Inferior parietal cortex (tissue), 1 donor: Measurements from ENCODE around the gene PRELID1.
"Not testable (repeated sequence)": the region's sequence is repeated elsewhere in the genome, so short reads cannot be mapped to it uniquely, and the experiment has no call there.

Source experiments
- DNase-seq: peaks from one replicate; pipeline ENCODE4 v3.0.0-alpha.2; 2016; ENCODE audit errors: extremely low spot score

Gene PRELID1

DNA sequence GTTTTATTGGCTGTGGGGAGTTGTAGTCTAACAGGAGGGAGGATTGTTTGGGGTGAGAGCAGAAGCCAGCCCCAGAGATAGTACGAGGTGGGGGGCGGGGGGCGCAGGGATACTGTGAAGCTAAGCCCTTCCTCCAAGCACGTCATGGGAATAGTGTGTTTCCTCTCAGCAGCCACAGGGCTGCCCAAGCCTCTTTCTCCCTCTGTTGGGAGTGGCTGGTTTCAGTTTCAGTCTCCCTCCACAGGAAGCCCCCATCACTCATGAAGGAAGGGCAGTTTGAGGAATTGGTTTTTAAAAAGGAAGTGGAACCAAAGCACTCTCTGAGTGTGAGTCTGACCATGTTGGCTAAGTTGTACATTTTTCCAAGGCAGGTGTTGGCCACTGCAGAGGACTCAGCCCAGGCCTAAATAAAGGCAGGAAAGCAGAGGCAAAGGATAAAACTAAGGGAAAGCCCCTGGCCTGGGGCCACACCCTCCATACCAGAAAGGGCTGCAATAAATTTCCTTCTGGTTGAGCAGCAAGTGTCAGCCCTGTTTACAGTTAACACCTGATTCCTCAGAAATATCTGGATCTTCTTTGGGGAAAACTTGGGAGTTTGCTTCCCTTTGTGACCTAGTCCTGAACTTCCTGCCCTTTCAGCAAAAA, 3.2 kb upstream of the PRELID1 start:
- peak; percentile 34 for DNase-seq

DNA sequence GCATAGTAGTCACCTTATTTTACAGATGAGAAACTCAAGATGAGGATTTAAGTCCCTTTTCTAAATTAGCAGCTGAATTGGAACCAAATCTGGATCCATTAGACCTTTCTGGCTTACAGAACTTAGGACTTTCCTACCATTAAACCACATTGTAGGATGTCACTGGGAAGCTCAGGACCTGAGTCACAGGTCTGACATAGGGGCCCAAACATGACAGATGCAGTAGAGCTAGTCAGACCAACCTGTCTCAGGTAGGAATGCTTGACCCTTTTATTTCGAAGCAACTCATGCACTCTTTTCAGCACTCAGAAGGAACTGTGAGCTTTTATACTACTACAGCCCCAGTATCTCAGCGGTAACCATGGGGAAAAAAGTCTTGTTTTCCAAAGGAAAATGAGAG, 2.6 kb upstream of the PRELID1 start:
- no peak for DNase-seq

DNA sequence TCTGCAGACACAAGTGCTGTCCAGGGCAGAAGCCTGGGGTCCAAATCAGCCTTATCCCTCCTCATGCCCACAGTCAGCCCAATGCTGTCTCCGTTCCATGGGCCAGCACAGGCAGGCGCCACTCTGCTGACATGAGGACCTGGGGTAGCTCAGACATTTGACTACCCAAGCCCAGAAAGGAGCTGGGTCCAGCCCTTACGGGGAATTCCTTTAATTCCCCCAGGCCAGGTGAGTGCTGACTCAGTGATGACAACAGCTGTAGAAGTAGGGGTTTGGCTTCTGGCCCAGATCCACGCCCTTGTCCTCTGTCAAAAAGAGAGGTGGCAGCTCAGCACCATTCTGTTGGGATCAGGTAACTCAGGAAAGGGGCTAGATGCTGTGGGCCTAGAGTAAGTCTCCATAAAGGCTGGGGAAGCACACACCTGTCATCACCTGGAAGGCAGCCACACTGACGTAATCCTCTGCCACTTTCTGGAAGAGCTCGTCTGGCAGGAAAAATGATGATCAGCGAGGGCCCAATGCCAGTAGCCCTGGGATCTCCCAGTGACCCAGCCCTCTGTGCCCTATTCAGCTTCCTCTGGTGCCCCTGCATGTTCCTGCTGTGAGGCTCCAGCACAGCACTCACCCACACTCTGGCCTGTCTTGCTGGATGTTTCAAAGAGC, 2.0 kb upstream of the PRELID1 start:
- no peak for DNase-seq

DNA sequence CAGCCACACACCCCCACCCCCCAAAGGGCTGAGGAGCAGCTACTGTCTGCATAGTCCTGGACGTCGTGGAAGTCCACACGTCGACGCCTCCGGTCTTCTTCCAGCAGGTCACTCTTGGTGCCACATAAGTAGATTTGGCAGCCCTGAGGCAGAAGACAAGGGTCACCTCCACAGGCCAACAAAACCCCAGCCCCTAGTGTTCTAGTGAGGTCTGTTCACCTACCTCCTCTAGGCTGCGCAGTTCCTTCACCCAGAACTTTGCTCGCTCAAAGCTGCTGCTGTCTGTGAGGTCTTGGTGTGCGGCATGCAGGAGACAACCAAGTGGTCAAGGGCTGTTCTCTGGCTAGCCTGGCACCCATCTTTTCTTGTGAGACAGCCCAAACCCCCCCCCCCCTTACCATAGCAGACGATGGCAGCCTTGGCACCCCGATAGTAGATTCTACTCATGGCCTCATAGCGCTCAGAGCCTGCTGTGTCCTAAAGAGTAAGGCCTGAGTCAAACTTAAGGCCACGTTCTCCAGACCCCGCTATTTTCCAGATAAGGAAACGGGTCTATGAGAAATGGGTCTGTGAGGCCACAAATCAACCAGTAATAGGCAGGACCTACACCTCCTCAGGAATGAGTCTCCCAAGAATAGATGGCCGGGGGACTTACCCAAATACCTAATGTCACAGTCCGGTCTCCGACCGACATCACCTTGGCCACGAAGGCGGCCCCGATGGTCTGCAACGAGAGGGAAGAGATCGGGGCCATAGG, 1.1 kb upstream of the PRELID1 start:
- no peak for DNase-seq

DNA sequence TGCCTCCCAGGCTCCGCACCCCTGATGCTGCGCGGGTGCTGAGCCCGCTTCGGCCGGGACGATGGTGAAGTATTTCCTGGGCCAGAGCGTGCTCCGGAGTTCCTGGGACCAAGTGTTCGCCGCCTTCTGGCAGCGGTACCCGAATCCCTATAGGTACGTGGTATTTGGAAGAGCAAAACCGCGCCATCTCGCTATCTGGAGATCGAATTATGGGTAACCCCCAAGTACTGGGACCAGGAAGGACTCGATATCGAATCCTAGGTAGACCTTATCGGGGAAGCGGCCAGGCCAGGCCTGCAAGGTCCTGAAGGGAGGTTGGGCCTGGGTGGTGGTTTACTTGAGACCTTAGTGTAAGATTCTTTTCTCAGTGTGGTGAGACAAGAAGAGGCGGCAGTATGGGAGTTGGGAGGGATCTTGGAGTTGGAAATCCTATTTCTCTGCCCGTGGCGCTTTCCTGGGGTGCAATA, 359 bp downstream of the PRELID1 start:
- no peak for DNase-seq

DNA sequence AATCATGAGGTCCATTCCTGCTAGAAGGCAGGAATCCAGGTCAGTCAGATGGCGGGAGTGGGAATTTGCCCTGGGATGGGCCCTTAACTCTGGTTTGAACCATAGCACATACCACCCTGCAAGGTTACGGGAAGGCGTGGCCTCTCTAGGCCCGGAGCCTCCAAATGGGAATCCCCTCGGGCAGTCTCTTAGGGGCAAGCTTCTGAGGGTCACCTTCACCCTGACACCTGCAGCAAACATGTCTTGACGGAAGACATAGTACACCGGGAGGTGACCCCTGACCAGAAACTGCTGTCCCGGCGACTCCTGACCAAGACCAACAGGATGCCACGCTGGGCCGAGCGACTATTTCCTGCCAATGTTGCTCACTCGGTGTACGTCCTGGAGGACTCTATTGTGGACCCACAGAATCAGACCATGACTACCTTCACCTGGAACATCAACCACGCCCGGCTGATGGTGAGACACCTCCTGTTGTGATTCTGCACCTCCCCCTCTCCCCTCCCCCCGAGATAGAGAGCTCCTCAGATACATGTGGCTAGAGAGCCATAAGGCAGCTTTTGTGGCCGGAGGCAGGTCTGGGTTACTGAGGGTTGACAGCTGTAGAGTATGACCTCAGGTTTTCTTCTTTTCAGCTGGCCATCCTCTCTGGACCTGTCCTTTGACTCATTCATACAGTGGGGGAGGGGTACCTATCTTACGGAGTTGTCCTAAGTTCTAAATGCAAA, 957 bp downstream of the PRELID1 start:
- DNase-seq: no peak

DNA sequence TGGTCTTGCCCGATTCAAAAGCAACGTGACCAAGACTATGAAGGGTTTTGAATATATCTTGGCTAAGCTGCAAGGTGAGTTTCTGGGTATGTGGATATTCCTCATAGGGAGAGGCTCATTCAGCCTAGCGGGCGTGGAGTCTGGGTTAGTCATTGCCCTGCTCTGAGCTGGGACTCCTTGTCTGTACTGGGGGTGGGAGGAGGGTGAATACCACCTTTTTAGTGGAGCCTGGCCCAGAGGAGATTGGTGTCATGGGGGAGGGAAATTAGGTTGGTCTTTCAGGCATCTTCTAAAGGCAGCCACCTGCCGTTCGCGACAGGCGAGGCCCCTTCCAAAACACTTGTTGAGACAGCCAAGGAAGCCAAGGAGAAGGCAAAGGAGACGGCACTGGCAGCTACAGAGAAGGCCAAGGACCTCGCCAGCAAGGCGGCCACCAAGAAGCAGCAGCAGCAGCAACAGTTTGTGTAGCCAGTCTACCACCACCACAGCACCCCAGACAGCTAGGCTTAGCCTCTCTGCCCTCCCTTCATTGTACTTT, 2.6 kb downstream of the PRELID1 start:
- not testable (repeated sequence) for DNase-seq

DNA sequence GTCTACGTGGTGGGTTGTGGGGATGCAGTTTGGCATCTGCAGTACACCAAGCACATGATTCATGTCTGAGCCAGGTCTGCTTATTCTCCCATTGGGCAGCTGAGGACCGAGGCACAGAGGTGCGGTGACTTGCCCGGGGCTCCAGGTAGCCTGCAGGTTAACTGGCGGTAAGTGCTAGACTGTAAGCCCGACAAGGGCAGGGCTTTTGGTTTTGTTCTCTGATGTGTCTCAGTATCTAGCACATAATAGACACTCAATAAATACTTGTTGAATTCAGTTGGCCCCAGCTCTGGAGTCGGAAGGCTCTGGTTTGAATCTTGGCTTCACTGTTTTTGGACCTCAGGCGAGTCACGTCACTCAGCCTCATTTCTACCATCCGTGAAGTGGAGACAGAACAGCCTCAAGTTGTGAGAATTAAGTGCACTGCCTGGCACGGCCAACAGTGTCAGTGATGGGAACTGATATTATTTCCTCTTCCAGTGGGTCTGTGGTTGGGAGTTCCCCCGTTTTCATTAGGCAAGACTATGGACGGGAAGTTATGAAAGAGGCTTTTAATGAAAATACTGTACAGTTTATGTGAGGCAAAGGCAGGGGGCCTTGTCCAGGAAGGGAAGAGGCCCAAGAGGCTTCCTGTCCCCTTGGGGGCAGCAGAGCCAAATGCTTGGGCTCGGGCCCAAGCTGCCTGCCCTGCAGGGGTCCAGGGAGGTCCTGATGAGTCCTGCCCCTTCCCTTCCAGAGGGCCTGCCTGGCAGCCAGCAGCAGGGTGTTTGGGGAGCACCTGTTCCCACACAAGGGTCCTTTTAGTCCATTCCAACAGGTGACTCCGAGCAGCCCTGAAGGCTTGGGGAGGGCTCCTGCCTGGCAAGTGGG, 3.3 kb downstream of the PRELID1 start:
- DNase-seq: no peak

DNA sequence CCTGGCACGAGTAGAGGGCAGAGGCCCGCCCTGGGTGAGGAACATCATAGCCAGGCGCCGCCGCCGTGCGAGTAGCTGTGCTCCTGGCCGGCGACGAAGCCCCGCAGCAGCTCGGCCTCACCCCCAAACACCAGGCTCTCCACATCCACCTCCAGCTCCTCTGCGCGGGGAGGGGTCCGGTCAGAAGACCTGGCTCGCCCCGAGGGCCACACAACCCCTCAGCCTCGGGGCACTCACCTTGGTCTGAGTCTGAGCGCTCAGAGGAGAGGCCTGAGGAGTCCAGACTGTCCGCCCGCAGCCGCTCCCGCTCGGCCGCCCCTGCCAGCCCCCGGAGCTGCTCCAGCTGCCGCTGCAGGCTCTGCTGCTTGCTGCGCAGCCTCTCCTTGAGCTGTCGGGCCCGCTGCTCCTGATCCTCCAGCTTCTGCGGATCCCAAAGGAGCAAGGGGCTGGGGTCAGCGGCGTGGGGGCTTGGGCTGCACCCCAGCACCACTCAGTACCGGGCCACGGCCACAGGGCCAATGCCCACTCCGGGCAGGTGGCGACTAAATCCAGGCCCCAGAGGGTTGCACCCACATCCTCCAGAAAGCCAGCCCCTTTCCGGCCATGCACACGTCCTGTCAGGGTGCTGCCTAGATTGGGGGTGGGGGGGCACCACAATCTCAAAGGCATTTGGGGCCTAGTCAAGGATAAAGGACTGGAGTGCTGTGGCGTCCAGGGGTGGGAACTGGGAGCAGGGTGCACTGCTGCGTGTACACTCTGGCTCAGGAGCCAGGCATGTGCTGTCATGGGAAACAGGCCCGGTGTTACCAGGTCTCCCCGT, 4.2 kb downstream of the PRELID1 start:
- DNase-seq: no peak

DNA sequence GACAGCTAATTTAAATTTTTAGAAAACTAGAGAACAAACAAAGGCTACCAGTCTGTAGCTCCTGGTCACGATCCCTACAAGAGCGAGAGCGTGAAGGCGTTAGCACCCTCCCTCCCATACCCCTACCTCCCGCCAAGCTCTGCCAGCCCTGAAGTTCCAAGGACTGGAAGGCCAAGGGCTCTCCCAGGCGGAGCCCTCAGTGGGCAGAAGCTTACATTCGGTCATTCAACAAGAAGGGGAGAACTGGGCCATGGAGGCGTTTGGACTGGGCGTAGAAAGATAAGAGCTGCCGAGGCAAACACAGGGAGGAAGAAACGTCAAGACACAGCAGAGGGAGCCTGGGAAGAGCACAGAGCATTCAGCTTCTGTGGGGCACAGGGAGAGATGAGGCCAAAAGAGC, 5.1 kb downstream of the PRELID1 start:
- DNase-seq: no peak

DNA sequence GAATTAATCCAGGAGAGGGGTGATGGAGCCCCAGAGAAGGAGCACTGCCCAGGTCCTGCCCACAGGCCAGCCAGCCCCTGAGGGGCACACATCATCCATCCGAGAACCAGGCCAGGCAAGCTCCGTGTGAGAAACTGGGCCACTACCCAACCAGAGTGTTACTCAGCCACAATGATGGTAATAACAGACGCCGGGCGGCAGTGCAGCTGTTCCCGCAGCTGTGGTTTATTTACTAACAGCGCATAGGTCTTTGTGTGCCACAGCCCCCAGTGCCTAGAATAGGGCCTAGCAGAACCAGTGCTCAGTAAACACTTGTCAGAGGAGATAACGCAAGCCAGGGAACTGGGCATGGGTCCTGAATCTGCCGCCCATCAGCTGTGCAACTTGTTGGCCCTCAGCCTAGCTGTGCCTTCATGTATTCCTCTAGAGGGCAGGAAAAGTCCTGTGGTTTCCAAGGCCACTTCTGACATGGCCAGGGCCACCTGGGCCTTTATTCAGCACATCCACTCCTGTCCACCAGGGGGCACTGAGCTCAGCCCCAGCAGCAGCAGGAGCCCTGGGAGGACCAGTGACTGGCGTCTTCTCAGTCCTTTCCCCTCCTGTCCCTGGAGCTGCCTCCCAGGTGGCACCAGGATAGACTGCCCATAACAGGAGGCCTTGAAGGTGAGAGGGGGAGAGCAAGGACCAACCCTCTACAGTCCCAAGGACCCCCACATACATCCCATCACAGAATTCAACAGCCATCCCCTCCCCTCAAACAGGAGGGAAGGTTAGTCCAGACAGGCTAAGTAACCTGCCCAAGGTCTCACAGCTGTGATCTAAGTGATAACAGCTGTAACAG, 6.0 kb downstream of the PRELID1 start:
- peak; percentile 54 for DNase-seq

DNA sequence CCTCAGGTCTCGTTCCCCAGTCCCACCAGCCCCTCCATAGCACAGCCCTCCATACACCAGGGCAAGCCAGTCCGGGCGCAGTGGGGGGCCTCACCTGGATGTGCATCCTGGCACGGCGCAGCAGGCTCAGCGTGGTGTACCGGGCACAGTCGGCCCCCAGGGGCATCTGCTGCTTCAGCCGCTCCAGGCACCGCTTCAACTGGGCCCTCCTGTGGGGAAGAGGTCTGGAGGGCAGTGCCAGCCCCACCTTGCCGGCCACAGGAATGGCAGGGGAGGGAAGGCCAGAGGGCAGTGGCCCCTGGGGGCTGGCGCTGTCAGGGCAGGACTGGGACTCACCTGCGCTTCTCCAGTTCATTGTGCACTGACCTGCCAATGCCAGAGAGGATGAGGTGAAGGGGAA, 6.7 kb downstream of the PRELID1 start:
- no peak for DNase-seq

DNA sequence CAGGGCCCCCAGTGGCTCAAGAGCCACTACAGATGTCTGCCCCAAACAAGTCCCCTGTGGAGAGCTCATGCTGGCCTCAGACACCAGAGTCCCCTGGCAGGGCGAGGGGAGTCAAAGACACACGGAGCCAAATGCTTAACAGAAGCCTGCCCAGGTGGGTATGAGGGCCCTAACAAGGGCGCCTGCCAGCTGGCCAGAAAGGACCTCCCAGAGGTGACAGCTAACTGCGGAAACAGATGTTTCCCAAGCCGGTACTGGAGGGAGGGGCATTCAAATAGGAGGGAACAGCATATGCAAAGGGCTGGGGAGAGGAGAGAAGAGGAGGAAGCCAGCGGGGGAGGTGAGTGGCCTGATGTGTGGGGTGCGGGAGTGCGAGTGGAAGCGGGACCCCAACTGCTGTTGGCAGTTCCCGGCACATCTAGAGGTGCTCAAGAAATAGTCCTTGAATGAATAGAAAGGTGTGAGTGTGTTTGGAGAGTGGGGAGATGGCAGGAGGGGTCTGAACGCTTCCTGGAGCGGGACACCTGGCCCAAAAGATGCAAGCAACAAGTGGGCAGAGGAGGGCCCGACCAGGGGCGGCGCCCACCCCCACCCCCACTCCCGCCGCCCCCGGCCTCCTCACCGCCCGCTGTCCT, 7.3 kb downstream of the PRELID1 start:
- DNase-seq: no peak

DNA sequence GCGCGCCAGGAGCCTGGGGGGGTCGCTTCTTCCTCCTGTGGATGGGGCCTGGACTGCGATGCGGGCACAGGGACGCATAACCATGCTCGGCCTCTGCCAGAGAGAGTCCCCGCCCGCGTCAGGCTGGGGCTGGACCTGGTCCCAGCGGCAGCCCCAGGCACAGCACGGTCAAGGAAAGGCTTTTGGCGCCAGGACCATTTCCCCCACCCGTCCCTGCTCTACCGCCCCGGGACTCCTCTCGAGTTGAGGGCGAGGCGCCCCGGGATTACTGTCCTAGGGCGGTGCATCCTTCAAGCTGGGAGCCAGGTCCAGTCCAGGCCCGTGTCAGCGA, 7.8 kb downstream of the PRELID1 start:
- DNase-seq: no peak

DNA sequence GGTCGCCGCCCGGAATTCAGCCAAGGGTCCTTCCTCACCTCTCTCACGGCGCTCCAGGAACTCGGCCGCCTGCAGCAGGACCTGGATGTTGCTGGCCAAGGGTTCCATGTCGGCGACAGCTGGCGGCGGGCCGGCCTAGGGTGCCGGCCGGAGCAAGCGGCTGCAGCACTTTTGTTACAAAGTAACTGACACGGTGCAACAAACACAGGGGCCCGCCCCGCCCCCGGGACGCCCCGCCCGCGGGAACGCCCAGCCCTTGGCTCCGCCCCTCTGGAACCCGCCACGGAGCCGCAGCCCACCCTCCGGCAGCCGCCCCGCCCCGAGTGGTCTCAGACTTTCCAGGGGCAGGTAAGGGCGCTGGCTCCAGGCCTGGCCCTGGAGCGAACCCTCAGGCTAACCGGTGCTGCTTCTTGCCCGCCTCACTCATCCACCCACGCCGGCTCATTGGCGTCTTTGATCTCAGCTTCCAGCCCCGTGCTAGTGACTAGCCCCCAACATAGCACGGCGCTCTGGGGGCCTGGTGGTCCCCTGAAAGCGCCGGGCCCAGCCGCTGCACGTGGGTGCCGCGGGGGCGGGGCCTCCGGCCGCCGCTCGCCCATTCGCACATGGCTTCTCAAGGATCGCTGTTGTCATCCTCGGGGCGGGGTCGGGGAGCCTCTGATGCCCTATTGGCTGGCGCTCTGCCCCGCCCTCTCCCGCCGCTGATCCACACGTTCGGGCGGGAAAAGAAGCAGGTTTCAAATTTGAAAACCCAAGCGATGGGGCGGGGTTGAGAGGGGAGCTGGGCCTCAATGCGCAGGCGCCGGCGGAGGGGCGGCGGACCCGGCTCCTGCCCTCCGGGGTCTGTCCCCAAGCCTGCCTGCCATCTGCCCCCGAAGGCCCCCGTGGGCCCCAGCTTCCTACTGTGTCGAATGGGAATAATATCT, 8.4 kb downstream of the PRELID1 start, which contains the start of gene MXD3:
MXD3 (minus strand) TSS at position 176 of the 926 bp plus-strand sequence; CDS start at position 108, 68 bp downstream.
- DNase-seq: peak; percentile 90

DNA sequence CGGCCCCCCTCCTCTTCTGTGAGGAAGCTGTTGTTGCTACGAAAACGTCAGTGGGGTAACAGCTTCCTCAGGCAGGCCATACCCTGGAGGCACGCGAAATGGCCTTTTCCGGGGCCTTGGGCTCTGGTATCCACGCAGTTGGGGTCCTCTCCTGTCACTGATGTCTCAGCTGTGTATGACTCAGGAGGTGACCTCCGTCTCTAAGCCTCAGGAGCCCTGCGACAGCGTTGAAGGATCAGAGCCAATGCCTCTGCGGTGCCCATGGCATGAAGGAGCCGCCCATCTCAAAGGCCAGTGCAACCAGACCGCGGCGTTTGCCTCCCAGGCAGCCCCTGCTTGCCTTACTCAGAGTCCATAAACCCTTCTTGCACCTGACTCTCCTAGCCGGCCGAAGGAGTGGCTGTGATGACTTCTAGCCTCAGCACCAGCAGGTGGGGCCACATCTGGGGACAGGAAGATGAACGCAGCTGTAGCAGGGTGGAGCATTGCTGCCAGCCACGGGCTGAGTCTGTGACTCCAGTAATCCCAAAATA, 9.1 kb downstream of the PRELID1 start:
- DNase-seq: no peak

DNA sequence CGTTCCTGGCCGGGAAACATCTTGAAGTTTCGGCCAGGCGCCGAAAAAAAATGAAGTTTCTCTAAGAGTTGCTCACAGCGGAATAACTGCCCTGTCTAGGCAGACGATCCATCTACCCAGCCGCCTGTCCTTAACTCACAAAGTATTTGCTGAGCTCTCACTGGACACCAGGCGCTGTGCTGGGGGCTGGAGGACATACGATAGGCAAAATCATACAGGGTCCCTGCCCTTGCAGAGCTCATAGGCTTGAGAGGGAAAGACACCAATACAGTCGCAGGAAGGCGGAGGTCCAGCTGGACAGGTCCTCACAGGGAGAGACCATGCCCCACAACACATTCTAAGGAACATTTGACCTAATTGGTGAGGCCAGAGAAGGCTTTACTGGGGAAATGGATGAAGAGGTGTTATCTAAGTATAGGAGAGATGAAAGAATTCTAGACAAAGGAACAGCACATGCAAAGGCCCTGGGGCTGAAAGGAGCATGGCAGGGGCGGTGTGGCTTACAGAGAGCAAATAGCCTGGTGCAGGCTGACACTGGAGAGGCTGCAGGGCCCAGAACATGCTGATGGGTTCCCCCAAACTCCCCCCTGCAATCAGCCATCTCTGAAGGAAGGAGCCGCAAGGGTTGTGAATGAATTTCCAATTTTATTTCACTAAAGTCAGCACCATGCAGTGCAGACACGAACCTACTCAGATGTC, 10.1 kb downstream of the PRELID1 start:
- no peak for DNase-seq
